Left kidney (tissue), 2 donors: ENCODE data around the gene USP32. TPM values are rescaled to one million over a fixed set of nuclear protein-coding genes. Genes with fewer than 3 reads are reported as not detected.
"Not testable (repeated sequence)": the region's sequence is repeated elsewhere in the genome, so short reads cannot be mapped to it uniquely, and the experiment has no call there.

Source experiments
- DNase-seq: peaks from one replicate; pipeline ENCODE4 v3.0.0-alpha.2; 2013
- polyA plus RNA-seq: library from polyadenylated mRNA; unstranded; fragments of 120-200 nt; gene quantifications from one replicate; pipeline ENCODE4 v1.2.1, GENCODE V29; 2013; ENCODE audit not compliant: insufficient read length

USP32 gene
- polyA plus RNA-seq, 1 donor, result 49.9 TPM

- not testable (repeated sequence) for DNase-seq
Observed at GRCh38 chr17:60378187-60378586, 13.7 kb downstream of the USP32 start.

- no peak for DNase-seq
Observed at GRCh38 chr17:60372790-60373483, 19.0 kb downstream of the USP32 start.

GRCh38 chr17:60371818-60372510, 20.0 kb downstream of the USP32 start:
- no peak for DNase-seq

GRCh38 chr17:60371416-60371815, 20.5 kb downstream of the USP32 start:
- no peak for DNase-seq

GRCh38 chr17:60369727-60370126, 22.2 kb downstream of the USP32 start:
- DNase-seq, result no peak

- DNase-seq, result no peak
Observed at GRCh38 chr17:60363700-60364405, 28.1 kb downstream of the USP32 start.

- no peak for DNase-seq
Observed at GRCh38 chr17:60362329-60362728, 29.6 kb downstream of the USP32 start.

GRCh38 chr17:60361889-60362288, 30.0 kb downstream of the USP32 start:
- no peak for DNase-seq

- DNase-seq, result no peak
Observed at GRCh38 chr17:60359415-60359814, 32.5 kb downstream of the USP32 start.

- DNase-seq, result no peak
Observed at GRCh38 chr17:60358606-60359225, 33.2 kb downstream of the USP32 start.

GRCh38 chr17:60356940-60357339, 35.0 kb downstream of the USP32 start:
- no peak for DNase-seq

GRCh38 chr17:60355663-60356594, 36.0 kb downstream of the USP32 start:
- DNase-seq, result no peak

- DNase-seq, result no peak
Observed at GRCh38 chr17:60354223-60354622, 37.7 kb downstream of the USP32 start.

- no peak for DNase-seq
Observed at GRCh38 chr17:60353773-60354172, 38.2 kb downstream of the USP32 start.

- DNase-seq, result no peak
Observed at GRCh38 chr17:60352569-60352968, 39.4 kb downstream of the USP32 start.

GRCh38 chr17:60352071-60352470, 39.9 kb downstream of the USP32 start:
- DNase-seq, result no peak

GRCh38 chr17:60351012-60351695, 40.8 kb downstream of the USP32 start:
- no peak for DNase-seq

- DNase-seq, result no peak
Observed at GRCh38 chr17:60348616-60349015, 43.3 kb downstream of the USP32 start.

- no peak for DNase-seq
Observed at GRCh38 chr17:60345233-60345632, 46.7 kb downstream of the USP32 start.

GRCh38 chr17:60342492-60342891, 49.4 kb downstream of the USP32 start:
- DNase-seq, result not testable (repeated sequence)

- no peak for DNase-seq
Observed at GRCh38 chr17:60335289-60335688, 56.6 kb downstream of the USP32 start.
